ENCODE results near the gene DLG5. TPM values are rescaled to one million over a fixed set of nuclear protein-coding genes. Genes with fewer than 3 reads are reported as not detected.

Gene DLG5
- total and polyA plus RNA-seq, 4 donors = 6.6 to 33.2 (median 15.8) TPM

DNA sequence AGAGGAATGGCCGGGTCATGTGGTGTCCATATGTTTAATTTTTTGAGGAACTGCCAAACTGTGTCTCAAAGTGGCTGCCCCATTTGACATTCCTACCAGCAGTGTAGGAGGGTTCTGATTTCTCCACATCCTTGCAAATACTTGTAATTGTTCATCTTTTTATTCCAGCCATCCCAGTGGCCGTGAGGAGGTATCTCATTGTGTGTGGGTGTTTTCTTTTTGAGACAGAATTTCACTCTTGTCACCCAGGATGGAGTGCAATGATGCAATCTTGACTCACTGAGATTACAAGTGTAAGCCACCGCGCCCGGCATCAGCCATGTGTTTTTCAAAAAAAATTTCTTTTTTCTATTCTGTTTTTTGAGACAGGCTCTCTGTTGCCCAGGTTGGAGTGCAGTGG is 38.7 kb upstream of the DLG5 start:
- WGBS, 2 donors = 90 to 91% methylated on average over 5 of the region's 5 CpGs
- H3K27ac ChIP-seq (ENCODE audit: low read depth in 1 of 2, low read length in 1 of 2) = no peak overlapping the region
- peaks cover 0 to 4% (median 0%) of the 10 kb centered on the region in 4 donors for H3K9me3 ChIP-seq (ENCODE audit: control insufficient read depth in 4 of 4, insufficient read depth in 3 of 4, low read length in 3 of 4)
- no peaks in the 10 kb centered on the region for H3K27me3 ChIP-seq (ENCODE audit: control insufficient read depth in 3 of 3, insufficient read depth in 3 of 3, low read length in 2 of 3)
- no peak overlapping the region for H3K9ac ChIP-seq (ENCODE audit: insufficient read depth in 1 of 2, low read length in 2 of 2)
- no peaks in the 10 kb centered on the region for H3K36me3 ChIP-seq (ENCODE audit: control insufficient read depth in 4 of 4, insufficient read depth in 4 of 4, low read length in 4 of 4)
- ATAC-seq (ENCODE audit: insufficient read depth, low FRiP score) (no peak), DNase-seq (no peak)
- no peak overlapping the region for H3K4me3 ChIP-seq
- peaks cover 0 to 27% (median 0%) of the 10 kb centered on the region in 5 donors for H3K4me1 ChIP-seq (ENCODE audit: control insufficient read depth in 5 of 5, insufficient read depth in 5 of 5, low read length in 5 of 5)
- TF ChIP-seq, protein P1, sequence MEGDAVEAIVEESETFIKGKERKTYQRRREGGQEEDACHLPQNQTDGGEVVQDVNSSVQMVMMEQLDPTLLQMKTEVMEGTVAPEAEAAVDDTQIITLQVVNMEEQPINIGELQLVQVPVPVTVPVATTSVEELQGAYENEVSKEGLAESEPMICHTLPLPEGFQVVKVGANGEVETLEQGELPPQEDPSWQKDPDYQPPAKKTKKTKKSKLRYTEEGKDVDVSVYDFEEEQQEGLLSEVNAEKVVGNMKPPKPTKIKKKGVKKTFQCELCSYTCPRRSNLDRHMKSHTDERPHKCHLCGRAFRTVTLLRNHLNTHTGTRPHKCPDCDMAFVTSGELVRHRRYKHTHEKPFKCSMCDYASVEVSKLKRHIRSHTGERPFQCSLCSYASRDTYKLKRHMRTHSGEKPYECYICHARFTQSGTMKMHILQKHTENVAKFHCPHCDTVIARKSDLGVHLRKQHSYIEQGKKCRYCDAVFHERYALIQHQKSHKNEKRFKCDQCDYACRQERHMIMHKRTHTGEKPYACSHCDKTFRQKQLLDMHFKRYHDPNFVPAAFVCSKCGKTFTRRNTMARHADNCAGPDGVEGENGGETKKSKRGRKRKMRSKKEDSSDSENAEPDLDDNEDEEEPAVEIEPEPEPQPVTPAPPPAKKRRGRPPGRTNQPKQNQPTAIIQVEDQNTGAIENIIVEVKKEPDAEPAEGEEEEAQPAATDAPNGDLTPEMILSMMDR (IDR thresholded peaks at IDR 0.05; ENCODE audit: control extremely low read depth, extremely low read depth) = no peak

- H3K9me3 ChIP-seq (ENCODE audit: control insufficient read depth in 4 of 4, insufficient read depth in 3 of 4, low read length in 3 of 4) = peaks cover 0 to 4% (median 0%) of the 10 kb centered on the region in 4 donors
- no peak overlapping the region for H3K9ac ChIP-seq (ENCODE audit: insufficient read depth in 1 of 2, low read length in 2 of 2)
- H3K36me3 ChIP-seq (ENCODE audit: control insufficient read depth in 4 of 4, insufficient read depth in 4 of 4, low read length in 4 of 4) = no peaks in the 10 kb centered on the region
- no peak overlapping the region for H3K27ac ChIP-seq (ENCODE audit: low read depth in 1 of 2, low read length in 1 of 2)
- TF ChIP-seq, protein P1 (IDR thresholded peaks at IDR 0.05; ENCODE audit: control extremely low read depth, extremely low read depth) = no peak
- ATAC-seq (ENCODE audit: insufficient read depth, low FRiP score) (no peak), DNase-seq (no peak)
- H3K27me3 ChIP-seq (ENCODE audit: control insufficient read depth in 3 of 3, insufficient read depth in 3 of 3, low read length in 2 of 3) = no peaks in the 10 kb centered on the region
- 92 to 98% methylated on average over 1 of the region's 1 CpG for WGBS, 2 donors
- H3K4me1 ChIP-seq (ENCODE audit: control insufficient read depth in 5 of 5, insufficient read depth in 5 of 5, low read length in 5 of 5) = peaks cover 0 to 32% (median 0%) of the 10 kb centered on the region in 5 donors
- no peak overlapping the region for H3K4me3 ChIP-seq
These were observed 38.3 kb upstream of the DLG5 start for GRCh38 chr10:77964811-77965210.

DNA sequence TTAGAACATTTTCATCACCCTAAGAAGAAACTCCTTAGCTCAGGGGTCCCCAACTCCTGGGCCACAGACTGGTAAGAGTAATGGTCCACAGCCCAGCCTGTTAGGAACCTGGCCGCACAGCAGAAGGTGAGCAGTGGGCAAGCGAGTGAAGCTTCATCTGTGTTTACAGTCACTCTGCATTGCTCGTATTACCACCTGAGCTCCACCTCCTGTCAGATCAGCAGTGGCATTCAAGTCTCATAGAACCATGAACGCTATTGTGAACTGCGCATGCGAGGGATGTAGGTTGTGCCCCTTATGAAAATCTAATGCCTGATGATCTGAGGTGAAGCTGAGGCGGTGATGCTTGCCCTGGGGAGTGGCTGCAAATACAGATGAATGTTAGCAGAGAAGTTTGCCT is 37.3 kb upstream of the DLG5 start:
- Histone ChIP-seq H3K9me3 (ENCODE audit: control insufficient read depth in 4 of 4, insufficient read depth in 3 of 4, low read length in 3 of 4) (peaks cover 0 to 4% (median 0%) of the 10 kb centered on the region in 4 donors), H3K4me1 (ENCODE audit: control insufficient read depth in 5 of 5, insufficient read depth in 5 of 5, low read length in 5 of 5) (peaks cover 0 to 38% (median 7%) of the 10 kb centered on the region in 5 donors), H3K9ac (ENCODE audit: insufficient read depth in 1 of 2, low read length in 2 of 2) (no peak overlapping the region), H3K36me3 (ENCODE audit: control insufficient read depth in 4 of 4, insufficient read depth in 4 of 4, low read length in 4 of 4) (no peaks in the 10 kb centered on the region), H3K27me3 (ENCODE audit: control insufficient read depth in 3 of 3, insufficient read depth in 3 of 3, low read length in 2 of 3) (no peaks in the 10 kb centered on the region), H3K4me3 (no peak overlapping the region), H3K27ac (ENCODE audit: low read depth in 1 of 2, low read length in 1 of 2) (no peak overlapping the region)
- TF ChIP-seq, protein P1 (IDR thresholded peaks at IDR 0.05; ENCODE audit: control extremely low read depth, extremely low read depth) = no peak
- ATAC-seq (ENCODE audit: insufficient read depth, low FRiP score) (no peak), DNase-seq (no peak)
- WGBS, 2 donors = 94 to 98% methylated on average over 7 of the region's 7 CpGs
